Endodermal cell (in vitro differentiated cells): ENCODE measurements around the gene GPR27. TPM values are rescaled to one million over a fixed set of nuclear protein-coding genes. Genes with fewer than 3 reads are reported as not detected.

ENCODE experiments used
- DNase-seq: peaks from one replicate; pipeline ENCODE4 v3.0.0-alpha.2; 2017
- H3K27ac ChIP-seq: 2 replicates; pipeline ENCODE4 v1.5.1; 2013; ENCODE audit warnings: mild to moderate bottlenecking, low read depth, low read length, moderate library complexity
- H3K27me3 ChIP-seq: 2 replicates; pipeline ENCODE4 v1.6.1; 2013; ENCODE audit warnings: mild to moderate bottlenecking, low read length, moderate library complexity; ENCODE audit not compliant: insufficient read depth, control insufficient read depth, poor library complexity, severe bottlenecking
- H3K36me3 ChIP-seq: 2 replicates; pipeline ENCODE4 v1.7.0; 2013; ENCODE audit warnings: mild to moderate bottlenecking, low read length, moderate library complexity; ENCODE audit not compliant: control insufficient read depth, insufficient read depth
- H3K4me1 ChIP-seq: one replicate; pipeline ENCODE4 v1.7.0; 2013; ENCODE audit warnings: low read length; ENCODE audit not compliant: control insufficient read depth, insufficient read depth
- H3K4me3 ChIP-seq: 2 replicates; pipeline ENCODE4 v1.5.1; 2013; ENCODE audit warnings: mild to moderate bottlenecking, low read length, moderate library complexity
- H3K9ac ChIP-seq: 2 replicates; pipeline ENCODE4 v1.6.1; 2013; ENCODE audit warnings: mild to moderate bottlenecking, low read length, moderate library complexity; ENCODE audit not compliant: poor library complexity, severe bottlenecking; ENCODE audit errors: extremely low read depth
- H3K9me3 ChIP-seq: 2 replicates; pipeline ENCODE4 v1.6.1; 2013; ENCODE audit warnings: mild to moderate bottlenecking, low read length, moderate library complexity; ENCODE audit not compliant: control insufficient read depth
- H3K27ac Mint-ChIP-seq: 2 replicates; pipeline ENCODE4 v1.8.0; 2020; ENCODE audit warnings: mixed read lengths
- H3K27me3 Mint-ChIP-seq: 2 replicates; pipeline ENCODE4 v1.8.0; 2021; ENCODE audit warnings: mild to moderate bottlenecking, mixed read lengths; ENCODE audit not compliant: insufficient read depth
- H3K36me3 Mint-ChIP-seq: 2 replicates; pipeline ENCODE4 v1.8.0; 2020; ENCODE audit warnings: low read depth, mixed read lengths
- H3K4me1 Mint-ChIP-seq: 2 replicates; pipeline ENCODE4 v1.8.0; 2020; ENCODE audit warnings: mixed read lengths
- H3K4me3 Mint-ChIP-seq: 2 replicates; pipeline ENCODE4 v1.8.0; 2020; ENCODE audit warnings: mild to moderate bottlenecking, moderate library complexity, mixed read lengths
- H3K9me3 Mint-ChIP-seq: 2 replicates; pipeline ENCODE4 v1.8.0; 2020; ENCODE audit warnings: mild to moderate bottlenecking, mixed read lengths
- CTCF ChIP-seq: fragments of 200-600 bp; sonication (generic); conservative IDR thresholded peaks from 2 replicates; pipeline ENCODE4 v1.5.0; 2021; ENCODE audit warnings: antibody characterized with exemption, mild to moderate bottlenecking
- WGBS, 2 experiments: methylation state at CpG; one replicate each; pipeline versions ENCODE4 v1.1.5 to v1.1.7; 2013; ENCODE audit warnings: missing lambda C conversion rate in 2 of 2, mixed read lengths in 1 of 2; ENCODE audit not compliant: insufficient coverage in 1 of 2, insufficient read length in 1 of 2; 5-methylcytosine and 5-hydroxymethylcytosine counted together
- total RNA-seq, 2 donors: library from RNA; stranded (reverse); fragmentation: NEBNext Ultra II Directional in 1 of 2; extraction: Animal tissue kit (Norgen Biotek cat#: 25700) in 1 of 2; gene quantifications; 2 replicates in 1 of 2; 3 replicates in 1 of 2; pipeline ENCODE4 v1.2.1, GENCODE V29; 2021

The GPR27 gene
- total RNA-seq, 2 donors from 2014 or later: 7.4 to 7.9 TPM

- Histone ChIP-seq H3K9me3 (no peaks in the 10 kb centered on the region), H3K27ac (no peak overlapping the region), H3K27me3 (peaks cover 44% of the 10 kb centered on the region), H3K4me1 (no peaks in the 10 kb centered on the region), H3K9ac (no peak overlapping the region), H3K4me3 (no peak overlapping the region), H3K36me3 (no peaks in the 10 kb centered on the region)
- H3K27me3 Mint-ChIP-seq: peaks cover 67% of the 10 kb centered on the region
- H3K9me3 Mint-ChIP-seq: no peaks in the 10 kb centered on the region
- TF ChIP-seq CTCF: no peak
- H3K36me3 Mint-ChIP-seq: no peaks in the 10 kb centered on the region
- peaks cover 7% of the 10 kb centered on the region for H3K4me1 Mint-ChIP-seq
- DNase-seq: no peak
- WGBS, 2 experiments: 80 to 97% methylated on average over 1 to 2 of the region's 2 CpGs
- no peak overlapping the region for H3K27ac Mint-ChIP-seq
- no peak overlapping the region for H3K4me3 Mint-ChIP-seq
Measured at GRCh38 chr3:71758091-71758490, 4.4 kb downstream of the GPR27 start.

GRCh38 chr3:71759401-71759800, 5.7 kb downstream of the GPR27 start:
- Mint-ChIP-seq H3K27ac (no peak overlapping the region), H3K4me3 (no peak overlapping the region), H3K9me3 (no peaks in the 10 kb centered on the region), H3K36me3 (no peaks in the 10 kb centered on the region), H3K4me1 (peaks cover 7% of the 10 kb centered on the region), H3K27me3 (peaks cover 66% of the 10 kb centered on the region)
- Histone ChIP-seq H3K27me3 (peaks cover 38% of the 10 kb centered on the region), H3K4me1 (no peaks in the 10 kb centered on the region), H3K9ac (no peak overlapping the region), H3K27ac (no peak overlapping the region), H3K4me3 (no peak overlapping the region), H3K9me3 (no peaks in the 10 kb centered on the region), H3K36me3 (no peaks in the 10 kb centered on the region)
- WGBS, 2 experiments: 91 to 98% methylated on average over 5 of the region's 5 CpGs
- no peak for TF ChIP-seq CTCF
- DNase-seq: no peak

GRCh38 chr3:71760140-71760539, 6.5 kb downstream of the GPR27 start:
- Histone ChIP-seq H3K27ac (no peak overlapping the region), H3K4me1 (no peaks in the 10 kb centered on the region), H3K9me3 (no peaks in the 10 kb centered on the region), H3K27me3 (peaks cover 31% of the 10 kb centered on the region), H3K36me3 (no peaks in the 10 kb centered on the region), H3K4me3 (no peak overlapping the region), H3K9ac (no peak overlapping the region)
- WGBS, 2 experiments: 83 to 100% methylated on average over 1 of the region's 1 CpG
- no peaks in the 10 kb centered on the region for H3K9me3 Mint-ChIP-seq
- no peak overlapping the region for H3K4me3 Mint-ChIP-seq
- H3K27me3 Mint-ChIP-seq: peaks cover 61% of the 10 kb centered on the region
- no peak for TF ChIP-seq CTCF
- H3K4me1 Mint-ChIP-seq: peaks cover 5% of the 10 kb centered on the region
- DNase-seq: no peak
- no peaks in the 10 kb centered on the region for H3K36me3 Mint-ChIP-seq
- no peak overlapping the region for H3K27ac Mint-ChIP-seq
